ENCODE measurements around the gene ZHX3. TPM values are rescaled to one million over a fixed set of nuclear protein-coding genes. Genes with fewer than 3 reads are reported as not detected.
A peak's percentile ranks its signal among the peaks of the same experiment; 100 is the strongest.

ZHX3 gene
- total and polyA plus RNA-seq, 2 of the 13 experiments (the other 11 are each of a cell fraction or from before 2014, with no cell fraction given) = 8.4 to 11.7 TPM

- TF ChIP-seq SALL1 (CRISPR knock-in tag; IDR thresholded peaks at IDR 0.05) = peak; percentile 57; the same call in 1 of the 2 replicates
- TF ChIP-seq AHDC1 (CRISPR knock-in tag; IDR thresholded peaks at IDR 0.05; ENCODE audit: borderline replicate concordance) = no peak
- peak; percentile 50; the same call in 1 of the 2 replicates for TF ChIP-seq KDM2A (CRISPR knock-in tag; IDR thresholded peaks at IDR 0.05; ENCODE audit: borderline replicate concordance, low read depth)
- no peak for TF ChIP-seq ZNF501 (CRISPR knock-in tag; IDR thresholded peaks at IDR 0.05)
- TF ChIP-seq ZNF407 (CRISPR knock-in tag; IDR thresholded peaks at IDR 0.05; ENCODE audit: not compliant biosample characterization) = no peak
- TF ChIP-seq CSRNP1 (CRISPR knock-in tag; IDR thresholded peaks at IDR 0.05) = no peak
- no peak for TF ChIP-seq DNMT3B (CRISPR knock-in tag; conservative IDR thresholded peaks at IDR 0.05)
- no peak for TF ChIP-seq GPBP1L1 (CRISPR knock-in tag; IDR thresholded peaks at IDR 0.05)
- peak; percentile 28 for TF ChIP-seq SKI (IDR thresholded peaks at IDR 0.05; ENCODE audit: partially characterized antibody)
- TF ChIP-seq YY1 (IDR thresholded peaks at IDR 0.05; ENCODE audit: insufficient read depth, insufficient replicate concordance, low read depth, low read length) = peak; percentile 59
- peak; percentile 18; the same call in 1 of the 3 replicates for TF ChIP-seq MXI1 (IDR thresholded peaks at IDR 0.05; ENCODE audit: borderline replicate concordance, low read depth, low read length)
Observed at GRCh38 chr20:41173161-41173721, 144.3 kb downstream of the ZHX3 start (continued).
